GM18909 (cell line): Measurements from ENCODE around the gene BNC1.
A peak's percentile ranks its signal among the peaks of the same experiment; 100 is the strongest.
"Not testable (repeated sequence)": the region's sequence is repeated elsewhere in the genome, so short reads cannot be mapped to it uniquely, and the experiment has no call there.

Experiments used
- ATAC-seq: cut with Tn5 transposase; IDR thresholded peaks from one replicate; pipeline ENCODE4 v1.9.1; 2021; ENCODE audit warnings: mild to moderate bottlenecking; ENCODE audit not compliant: unreplicated experiment, poor library complexity

BNC1 gene

GRCh38 chr15:83262594-83263315, 21.7 kb downstream of the BNC1 start:
- no peak for ATAC-seq

DNA sequence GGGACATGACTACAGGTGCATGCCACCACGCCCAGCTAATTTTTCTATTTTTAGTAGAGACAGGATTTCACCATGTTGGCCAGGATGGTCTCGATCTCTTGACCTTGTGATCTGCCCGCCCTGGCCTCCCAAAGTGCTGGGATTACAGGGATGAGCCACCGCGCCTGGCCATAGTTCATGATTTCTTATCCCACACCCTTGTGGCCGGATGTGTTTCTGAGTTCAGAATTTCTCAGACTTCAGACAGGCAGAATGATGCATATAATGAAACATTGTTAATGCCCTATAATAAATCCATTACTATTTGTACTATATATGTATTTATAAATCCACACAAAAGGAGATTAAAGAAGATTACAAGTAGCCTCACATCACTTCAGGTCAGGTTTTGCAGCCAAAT, 22.3 kb downstream of the BNC1 start:
- not testable (repeated sequence) for ATAC-seq

DNA sequence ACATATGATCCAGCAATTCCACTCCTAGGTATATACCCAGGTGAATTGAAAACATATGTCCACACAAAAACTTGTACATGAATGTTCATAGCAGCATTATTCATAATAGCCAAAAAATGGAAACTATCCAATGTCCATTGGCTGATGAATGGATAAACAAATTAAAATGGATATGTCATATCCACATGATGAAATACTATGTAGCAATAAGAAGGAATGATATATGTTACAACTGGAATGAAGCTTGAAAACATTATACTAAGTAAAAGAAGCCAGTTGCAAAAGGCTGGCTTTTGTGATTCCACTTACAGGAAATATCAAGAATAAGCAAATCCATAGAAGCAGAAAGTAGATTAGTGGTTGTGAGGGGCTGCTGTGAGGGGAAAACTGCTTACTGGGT, 33.7 kb downstream of the BNC1 start:
- ATAC-seq = no peak

DNA sequence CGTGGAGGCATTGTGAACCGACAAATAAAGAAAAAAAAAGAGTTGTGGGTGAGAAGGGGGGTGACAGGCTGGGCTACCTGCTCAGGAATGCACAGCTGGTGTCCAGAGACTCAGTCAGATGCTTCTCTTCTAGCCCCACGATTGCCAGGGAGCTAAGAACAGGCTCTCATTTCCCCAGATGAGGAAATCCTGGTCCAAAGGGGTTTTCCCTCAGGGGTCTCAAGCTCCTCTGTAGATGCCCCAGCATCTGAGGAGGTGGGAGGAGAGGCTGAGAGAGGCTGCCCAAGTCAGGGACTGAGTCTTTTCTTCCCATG, 35.5 kb downstream of the BNC1 start:
- ATAC-seq = no peak

DNA sequence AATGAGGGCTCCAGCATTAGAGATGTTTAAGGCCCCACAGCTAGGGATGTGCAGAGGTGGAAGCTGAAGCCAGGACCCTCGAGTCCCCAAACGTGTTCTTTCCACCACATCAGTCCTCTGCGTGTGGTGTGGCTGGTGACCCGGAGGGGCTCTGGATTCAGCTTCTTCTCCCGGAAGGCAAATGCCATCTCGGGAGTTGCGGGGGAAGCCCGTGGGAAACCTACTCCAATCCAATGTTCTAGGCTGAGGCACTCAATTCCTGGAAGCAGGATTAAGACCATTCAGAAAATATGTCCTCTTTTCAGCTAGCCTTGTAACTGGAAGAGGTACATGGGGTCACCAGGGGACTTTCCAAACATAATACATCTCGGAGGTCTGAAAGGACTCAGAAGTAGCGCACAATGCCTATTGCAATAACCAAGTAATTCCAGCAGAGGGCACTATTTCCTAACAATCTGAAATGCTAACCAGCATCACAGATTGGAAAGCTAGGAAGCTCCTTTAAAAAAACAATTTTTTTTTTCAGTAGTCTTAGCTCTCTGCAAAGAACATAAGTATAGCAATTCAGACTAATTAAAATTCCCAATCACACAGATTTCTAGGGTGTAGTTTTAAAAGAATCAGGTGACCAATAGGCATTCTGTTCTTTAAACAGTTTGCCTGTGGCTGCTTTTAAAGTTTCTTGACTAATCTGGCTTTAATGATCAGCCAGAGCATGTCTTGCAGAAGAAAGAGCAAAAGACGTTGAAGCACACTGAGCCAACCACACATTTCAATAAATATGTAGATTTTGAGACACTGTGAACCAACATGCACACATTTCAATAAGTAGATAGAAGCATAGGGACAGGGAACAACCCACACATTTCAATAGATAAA, 36.1 kb downstream of the BNC1 start:
- no peak for ATAC-seq

DNA sequence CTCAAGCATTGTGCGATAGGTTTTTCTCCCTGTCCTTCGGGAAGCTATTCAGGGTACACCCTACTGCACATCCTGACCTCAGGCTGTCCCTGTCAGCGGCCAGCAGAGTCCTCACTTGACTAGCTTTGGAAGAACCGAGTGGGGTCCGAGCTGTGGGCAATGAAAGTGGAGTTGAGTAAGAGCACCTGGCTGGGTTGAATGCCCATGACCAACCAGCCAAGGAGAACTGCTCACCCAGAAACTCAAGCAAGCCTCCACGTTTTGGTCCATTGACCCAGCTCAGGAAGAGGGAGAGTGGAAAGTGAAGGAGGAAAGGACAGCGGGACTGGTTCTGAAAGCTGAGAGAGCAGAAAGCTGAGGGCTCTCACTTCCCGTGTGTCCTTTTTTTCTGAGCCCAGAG, 40.8 kb downstream of the BNC1 start:
- ATAC-seq = no peak

DNA sequence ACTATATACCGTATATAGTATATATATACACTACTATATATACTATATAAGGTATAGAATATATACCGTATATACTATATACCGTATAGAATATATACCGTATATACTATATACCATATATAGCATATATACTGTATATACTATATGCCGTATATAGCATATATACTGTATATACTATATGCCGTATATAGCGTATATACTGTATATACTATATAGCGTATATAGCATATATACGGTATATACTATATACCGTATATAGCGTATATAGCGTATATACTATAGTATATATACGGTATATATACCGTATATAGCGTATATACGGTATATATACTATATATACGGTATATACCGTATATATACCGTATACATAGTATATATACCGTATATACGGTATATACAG, 54.2 kb downstream of the BNC1 start:
- ATAC-seq = no peak

- ATAC-seq = no peak
These were observed 59.0 kb downstream of the BNC1 start for GRCh38 chr15:83225449-83225848.

DNA sequence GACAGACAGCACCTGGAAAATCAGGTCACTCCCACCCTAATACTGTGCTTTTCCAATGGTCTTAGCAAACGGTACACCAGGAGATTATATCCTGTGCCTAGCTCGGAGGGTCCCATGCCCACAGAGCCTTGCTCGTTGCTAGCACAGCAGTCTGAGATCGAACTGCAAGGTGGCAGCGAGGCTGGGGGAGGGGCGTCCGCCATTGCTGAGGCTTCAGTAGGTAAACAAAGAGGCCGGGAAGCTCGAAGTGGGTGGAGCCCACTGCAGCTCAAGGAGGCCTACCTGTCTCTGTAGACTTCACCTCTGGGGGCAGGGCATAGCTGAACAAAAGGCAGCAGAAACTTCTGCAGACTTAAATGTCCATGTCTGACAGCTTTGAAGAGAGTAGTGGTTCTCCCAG, 62.7 kb downstream of the BNC1 start:
- not testable (repeated sequence) for ATAC-seq

GRCh38 chr15:83219026-83219425, 65.4 kb downstream of the BNC1 start:
- ATAC-seq = no peak

DNA sequence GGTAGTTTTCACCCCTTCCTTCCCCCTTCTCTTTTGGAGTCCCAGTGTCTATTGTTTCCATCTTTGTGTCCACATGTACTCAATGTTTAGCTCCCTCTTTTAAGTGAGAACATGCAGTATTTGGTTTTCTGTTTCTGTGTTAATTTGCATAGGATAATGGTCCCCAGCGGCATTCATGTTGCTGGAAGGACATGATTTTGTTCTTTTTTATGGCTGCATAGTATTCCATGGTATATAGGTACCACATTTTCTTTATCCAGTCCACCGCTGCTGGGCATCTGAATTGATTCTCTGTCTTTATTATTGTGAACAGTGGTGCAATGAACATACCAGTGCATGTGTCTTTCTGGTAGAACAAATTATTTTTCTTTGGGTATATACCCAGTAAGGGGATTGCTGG, 69.2 kb downstream of the BNC1 start:
- ATAC-seq = no peak

DNA sequence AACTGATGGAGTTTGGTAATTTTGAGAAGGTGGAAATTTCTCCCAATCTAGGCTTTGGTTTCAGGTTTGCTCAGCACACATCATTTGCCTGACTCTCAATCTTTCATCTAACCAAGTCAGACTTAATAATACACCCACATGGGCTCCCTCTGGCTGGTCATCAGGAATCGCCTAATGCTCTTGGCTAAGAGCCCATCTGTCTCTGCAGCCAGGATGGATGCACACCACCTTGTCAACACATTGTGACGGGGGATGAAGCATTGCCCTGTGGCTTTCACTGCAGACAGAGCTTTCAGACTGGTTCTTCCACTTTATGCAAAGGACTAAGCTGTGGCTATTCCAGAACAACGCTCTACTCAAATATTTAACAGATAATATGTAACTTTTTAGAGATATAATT, 73.8 kb downstream of the BNC1 start:
- no peak for ATAC-seq

- ATAC-seq = no peak
These were observed 75.1 kb downstream of the BNC1 start for GRCh38 chr15:83209333-83209732.

GRCh38 chr15:83208367-83208661, 76.2 kb downstream of the BNC1 start:
- no peak for ATAC-seq

DNA sequence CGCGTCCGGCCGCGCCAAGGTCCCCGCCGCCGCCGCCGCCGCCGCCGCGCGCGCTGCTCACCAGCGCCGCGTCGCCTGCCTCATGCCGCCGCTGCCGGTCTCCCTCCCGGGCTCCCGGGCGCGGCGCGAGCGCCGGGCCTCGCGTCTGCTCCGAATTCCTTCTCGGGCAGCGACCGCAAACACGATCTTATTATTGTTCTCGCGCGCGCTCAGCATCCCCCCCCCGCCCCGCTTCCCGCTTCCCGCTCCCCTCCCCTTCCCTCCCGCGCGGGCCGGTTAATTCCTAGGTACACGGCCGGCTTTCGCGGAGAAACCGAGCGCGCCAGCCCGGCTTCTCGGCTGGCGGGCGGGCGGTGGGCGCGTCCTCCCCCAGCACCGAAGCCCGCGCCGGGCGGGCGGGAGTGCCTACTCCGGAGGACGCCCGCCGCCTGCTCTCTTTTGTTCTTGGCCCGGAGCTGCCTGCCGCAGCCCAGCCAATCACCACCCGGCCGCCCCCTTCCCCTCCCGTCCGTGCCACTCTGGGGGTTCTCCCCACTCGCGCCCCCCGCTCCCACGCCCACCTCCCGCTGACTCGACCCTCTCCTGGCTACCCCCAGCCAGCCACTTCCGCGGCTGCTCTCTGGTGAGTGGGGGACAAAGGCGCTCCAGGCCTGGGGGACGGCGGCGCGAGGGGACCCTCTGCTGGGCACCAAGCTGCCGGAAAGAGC, 76.7 kb downstream of the BNC1 start, which contains the start of gene HDGFL3:
Gene HDGFL3, minus strand, starts transcription at position 164 of the 707 bp plus-strand sequence. CDS start 409 bp downstream, outside the sequence.
- ATAC-seq = peak; percentile 42

DNA sequence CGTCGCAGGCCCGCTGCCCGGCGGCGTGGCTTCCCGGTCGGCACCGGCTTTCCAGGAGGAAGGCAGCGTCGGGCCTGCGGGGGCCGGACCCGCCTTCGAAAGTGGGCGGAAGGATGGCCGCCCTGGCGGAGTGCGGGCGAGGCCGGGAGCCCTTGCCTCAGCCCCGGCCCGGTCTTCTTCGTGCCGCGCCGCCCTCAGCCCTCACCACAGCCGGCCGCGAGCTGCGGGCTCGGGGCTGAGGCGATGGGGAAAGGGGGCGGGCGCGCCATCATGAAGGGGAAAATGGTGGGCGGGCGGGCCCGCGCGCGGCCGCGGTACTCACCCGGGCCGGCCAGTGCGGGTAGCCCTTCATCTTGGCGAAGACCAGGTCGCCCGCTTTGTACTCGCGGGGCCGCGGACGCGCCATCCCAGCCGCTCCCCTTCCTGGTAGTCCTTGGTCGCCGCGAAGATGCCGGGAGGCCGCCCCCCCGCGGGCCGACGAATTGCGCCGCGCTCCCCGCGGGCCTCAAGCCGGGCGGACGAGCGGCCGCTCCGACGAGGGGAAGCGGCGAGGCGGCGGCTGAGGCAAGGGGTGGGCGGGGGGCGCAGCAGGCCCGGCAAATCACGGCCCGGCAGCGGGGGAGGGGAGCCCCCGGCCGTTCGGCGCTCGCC, 77.3 kb downstream of the BNC1 start:
- peak; percentile 27 for ATAC-seq

- no peak for ATAC-seq
These were observed 77.9 kb downstream of the BNC1 start for GRCh38 chr15:83206526-83207008.
